H9 (cell line): Measurements from ENCODE around the gene DMBT1. TPM values are rescaled to one million over a fixed set of nuclear protein-coding genes. Genes with fewer than 3 reads are reported as not detected.

Experiments used
- DNase-seq: peaks from one replicate; pipeline ENCODE4 v3.0.0-alpha.2; 2017
- H2AFZ ChIP-seq: one replicate; pipeline ENCODE4 v1.6.1; 2013; ENCODE audit warnings: mild to moderate bottlenecking, low read length, control low read depth, moderate library complexity
- H2AK5ac ChIP-seq: 2 replicates; pipeline ENCODE4 v1.6.1; 2013; ENCODE audit warnings: low read length, control low read depth, mixed read lengths; ENCODE audit not compliant: insufficient read length
- H2BK120ac ChIP-seq: one replicate; pipeline ENCODE4 v1.6.1; 2013; ENCODE audit warnings: low read depth, mild to moderate bottlenecking, low read length, control low read depth, inconsistent platforms; ENCODE audit not compliant: poor library complexity, severe bottlenecking
- H2BK12ac ChIP-seq: 2 replicates; pipeline ENCODE4 v1.6.1; 2013; ENCODE audit warnings: low read length, control low read depth, mixed read lengths, low read depth; ENCODE audit not compliant: insufficient read length
- H2BK15ac ChIP-seq: 2 replicates; pipeline ENCODE4 v1.6.1; 2013; ENCODE audit warnings: low read depth, low read length, control low read depth
- H2BK20ac ChIP-seq: one replicate; pipeline ENCODE4 v1.6.1; 2013; ENCODE audit warnings: low read depth, mild to moderate bottlenecking, low read length, control low read depth, inconsistent platforms; ENCODE audit not compliant: poor library complexity, severe bottlenecking
- H2BK5ac ChIP-seq: 2 replicates; pipeline ENCODE4 v1.6.1; 2013; ENCODE audit warnings: low read length, control low read depth, mixed read lengths; ENCODE audit not compliant: insufficient read length
- H3K14ac ChIP-seq: 2 replicates; pipeline ENCODE4 v1.6.1; 2013; ENCODE audit warnings: low read length, control low read depth; ENCODE audit not compliant: insufficient read depth
- H3K18ac ChIP-seq: 2 replicates; pipeline ENCODE4 v1.6.1; 2013; ENCODE audit warnings: low read depth, mild to moderate bottlenecking, mixed read lengths, low read length, control low read depth; ENCODE audit not compliant: insufficient read length
- H3K23ac ChIP-seq: 2 replicates; pipeline ENCODE4 v1.6.1; 2013; ENCODE audit warnings: low read length, control low read depth, mixed read lengths, low read depth; ENCODE audit not compliant: insufficient read length
- H3K23me2 ChIP-seq: 2 replicates; pipeline ENCODE4 v1.6.1; 2013; ENCODE audit warnings: low read depth, mild to moderate bottlenecking, mixed read lengths, low read length, control low read depth; ENCODE audit not compliant: insufficient read length, poor library complexity, severe bottlenecking
- H3K27ac ChIP-seq: 2 replicates; pipeline ENCODE4 v1.5.1; 2013; ENCODE audit warnings: low read length, control low read depth, mixed read lengths, low read depth; ENCODE audit not compliant: insufficient read length
- H3K27me3 ChIP-seq: 2 replicates; pipeline ENCODE4 v1.6.1; 2013; ENCODE audit warnings: low read length, control low read depth, inconsistent platforms; ENCODE audit not compliant: insufficient read depth
- H3K4ac ChIP-seq: 2 replicates; pipeline ENCODE4 v1.6.1; 2013; ENCODE audit warnings: low read depth, mild to moderate bottlenecking, control low read depth, inconsistent platforms, low read length, moderate library complexity
- H3K4me1 ChIP-seq: 2 replicates; pipeline ENCODE4 v1.6.1; 2013; ENCODE audit warnings: low read length, control low read depth, inconsistent platforms; ENCODE audit not compliant: insufficient read depth
- H3K4me2 ChIP-seq: 2 replicates; pipeline ENCODE4 v1.6.1; 2013; ENCODE audit warnings: low read length, control low read depth, mixed read lengths; ENCODE audit not compliant: insufficient read length, insufficient read depth
- H3K56ac ChIP-seq: 2 replicates; pipeline ENCODE4 v1.6.1; 2013; ENCODE audit warnings: low read depth, mild to moderate bottlenecking, mixed read lengths, low read length, control low read depth; ENCODE audit not compliant: insufficient read length
- H3K79me1 ChIP-seq: 2 replicates; pipeline ENCODE4 v1.6.1; 2013; ENCODE audit warnings: low read depth, mild to moderate bottlenecking, moderate library complexity, low read length, control low read depth, inconsistent platforms; ENCODE audit not compliant: insufficient read depth, poor library complexity, severe bottlenecking
- H3K79me2 ChIP-seq: 2 replicates; pipeline ENCODE4 v1.6.1; 2013; ENCODE audit warnings: low read length, control low read depth, inconsistent platforms; ENCODE audit not compliant: insufficient read depth
- H3K9ac ChIP-seq: 2 replicates; pipeline ENCODE4 v1.6.1; 2013; ENCODE audit warnings: low read length, control low read depth, mixed read lengths; ENCODE audit not compliant: insufficient read length; ENCODE audit errors: extremely low read depth
- H3K9me3 ChIP-seq: one replicate; pipeline ENCODE4 v1.6.1; 2013; ENCODE audit warnings: low read depth, low read length, inconsistent platforms; ENCODE audit not compliant: control insufficient read depth
- H3T11ph ChIP-seq: one replicate; pipeline ENCODE4 v1.6.1; 2013; ENCODE audit warnings: mild to moderate bottlenecking, low read length, control low read depth, inconsistent platforms
- H4K20me1 ChIP-seq: one replicate; pipeline ENCODE4 v1.6.1; 2013; ENCODE audit not compliant: control insufficient read depth, insufficient read length, insufficient read depth
- H4K5ac ChIP-seq: 2 replicates; pipeline ENCODE4 v1.6.1; 2013; ENCODE audit warnings: low read depth, mild to moderate bottlenecking, mixed read lengths, low read length, control low read depth; ENCODE audit not compliant: insufficient read length
- H4K8ac ChIP-seq: replicated peaks from 2 replicates; pipeline ENCODE4 v1.6.1; 2013; ENCODE audit warnings: low read length, control low read depth, mixed read lengths, low read depth; ENCODE audit not compliant: insufficient read length
- H4K91ac ChIP-seq: 2 replicates; pipeline ENCODE4 v1.6.1; 2013; ENCODE audit warnings: low read depth, mild to moderate bottlenecking, moderate library complexity, mixed read lengths, low read length, control low read depth; ENCODE audit not compliant: insufficient read length
- H3K27ac Mint-ChIP-seq, 3 experiments: 2 replicates in 2 of 3; 3 replicates in 1 of 3; pipeline ENCODE4 v1.8.0; 2020 to 2021; ENCODE audit warnings: mixed read lengths in 3 of 3, mild to moderate bottlenecking in 1 of 3, moderate library complexity in 1 of 3
- H3K27me3 Mint-ChIP-seq: 2 replicates; pipeline ENCODE4 v1.8.0; 2021; ENCODE audit warnings: low read depth, mild to moderate bottlenecking, moderate library complexity, mixed read lengths
- H3K36me3 Mint-ChIP-seq, 3 experiments: 2 replicates in 2 of 3; 3 replicates in 1 of 3; pipeline ENCODE4 v1.8.0; 2020 to 2021; ENCODE audit warnings: low read depth in 3 of 3, mixed read lengths in 3 of 3; ENCODE audit not compliant: insufficient read depth in 1 of 3
- H3K4me1 Mint-ChIP-seq, 2 experiments: 2 replicates each; pipeline ENCODE4 v1.8.0; 2020; ENCODE audit warnings: mixed read lengths in 2 of 2
- H3K4me3 Mint-ChIP-seq, 2 experiments: 2 replicates in 1 of 2; 3 replicates in 1 of 2; pipeline ENCODE4 v1.8.0; 2020 to 2021; ENCODE audit warnings: mild to moderate bottlenecking in 2 of 2, mixed read lengths in 2 of 2, moderate library complexity in 1 of 2
- H3K9me3 Mint-ChIP-seq, 2 experiments: 2 replicates in 1 of 2; 3 replicates in 1 of 2; pipeline ENCODE4 v1.8.0; 2020; ENCODE audit warnings: mild to moderate bottlenecking in 2 of 2, mixed read lengths in 2 of 2, moderate library complexity in 1 of 2
- WGBS: extraction: QIAGEN DNeasy Blood & Tissue Kit; methylation state at CpG from one replicate; pipeline ENCODE4 v1.1.7; 2013; ENCODE audit warnings: missing lambda C conversion rate, low lambda C conversion rate, mixed read lengths; ENCODE audit not compliant: insufficient read length; ENCODE audit errors: extremely low coverage; 5-methylcytosine and 5-hydroxymethylcytosine counted together
- total RNA-seq: library from RNA; stranded (reverse); gene quantifications from 2 replicates; pipeline ENCODE4 v1.2.1, GENCODE V29; 2021
- TF ChIP-seq, protein P1 (sequence below): fragments of 200-600 bp; sonication (generic); conservative IDR thresholded peaks from 3 replicates; pipeline ENCODE4 v1.8.0; 2021; ENCODE audit warnings: antibody characterized with exemption, mild to moderate bottlenecking

DMBT1 gene
- total RNA-seq, 1 experiment from 2014 or later: 0.04 TPM

DNA sequence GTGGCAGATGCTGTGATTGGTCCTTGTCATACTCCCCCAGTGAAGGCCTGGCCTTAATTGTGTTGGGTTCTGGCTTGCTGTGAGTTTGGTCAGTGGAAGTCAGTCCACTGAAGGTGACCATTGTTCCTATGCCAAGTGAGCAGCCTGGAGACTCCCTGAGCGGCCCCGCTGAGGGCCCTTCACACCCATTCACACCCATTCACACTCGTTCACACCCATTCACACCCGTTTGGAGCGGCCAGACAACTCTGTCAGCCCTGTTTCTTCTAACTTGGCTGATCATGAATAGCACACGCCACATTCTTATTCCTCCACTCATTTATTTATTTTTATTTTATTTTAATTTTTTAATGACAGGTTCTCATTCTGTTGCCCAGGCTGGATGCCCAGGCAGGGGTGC is 77.6 kb downstream of the DMBT1 start:
- Histone ChIP-seq H3K27me3 (no peaks in the 10 kb centered on the region), H3K9ac (no peak overlapping the region), H3K79me1 (no peaks in the 10 kb centered on the region), H3T11ph (no peak overlapping the region), H2BK20ac (no peak overlapping the region), H3K23me2 (no peaks in the 10 kb centered on the region), H2AK5ac (no peak overlapping the region), H4K8ac (no peak overlapping the region), H3K14ac (no peak overlapping the region), H3K27ac (no peak overlapping the region), H4K20me1 (no peaks in the 10 kb centered on the region), H3K4me1 (no peaks in the 10 kb centered on the region), H2AFZ (no peak overlapping the region), H3K18ac (no peak overlapping the region), H4K91ac (no peak overlapping the region), H3K79me2 (no peaks in the 10 kb centered on the region), H2BK120ac (no peak overlapping the region), H3K4ac (no peak overlapping the region), H3K9me3 (no peaks in the 10 kb centered on the region), H4K5ac (no peak overlapping the region), H3K23ac (no peak overlapping the region), H2BK15ac (no peak overlapping the region), H2BK5ac (no peak overlapping the region), H3K56ac (no peak overlapping the region), H3K4me2 (no peak overlapping the region), H2BK12ac (no peak overlapping the region)
- Mint-ChIP-seq H3K4me3 (no peak overlapping the region), H3K36me3 (no peaks in the 10 kb centered on the region), H3K27me3 (peaks cover 2% of the 10 kb centered on the region), H3K9me3 (no peaks in the 10 kb centered on the region), H3K4me1 (peaks cover 0 to 7% of the 10 kb centered on the region in 2 experiments; a peak in 2 of 4 replicates), H3K27ac (no peak overlapping the region; a peak in 1 of 7 replicates)
- no CpG with 5 or more reads among the region's 6 CpGs for WGBS
- no peak for DNase-seq
- TF ChIP-seq, protein P1, sequence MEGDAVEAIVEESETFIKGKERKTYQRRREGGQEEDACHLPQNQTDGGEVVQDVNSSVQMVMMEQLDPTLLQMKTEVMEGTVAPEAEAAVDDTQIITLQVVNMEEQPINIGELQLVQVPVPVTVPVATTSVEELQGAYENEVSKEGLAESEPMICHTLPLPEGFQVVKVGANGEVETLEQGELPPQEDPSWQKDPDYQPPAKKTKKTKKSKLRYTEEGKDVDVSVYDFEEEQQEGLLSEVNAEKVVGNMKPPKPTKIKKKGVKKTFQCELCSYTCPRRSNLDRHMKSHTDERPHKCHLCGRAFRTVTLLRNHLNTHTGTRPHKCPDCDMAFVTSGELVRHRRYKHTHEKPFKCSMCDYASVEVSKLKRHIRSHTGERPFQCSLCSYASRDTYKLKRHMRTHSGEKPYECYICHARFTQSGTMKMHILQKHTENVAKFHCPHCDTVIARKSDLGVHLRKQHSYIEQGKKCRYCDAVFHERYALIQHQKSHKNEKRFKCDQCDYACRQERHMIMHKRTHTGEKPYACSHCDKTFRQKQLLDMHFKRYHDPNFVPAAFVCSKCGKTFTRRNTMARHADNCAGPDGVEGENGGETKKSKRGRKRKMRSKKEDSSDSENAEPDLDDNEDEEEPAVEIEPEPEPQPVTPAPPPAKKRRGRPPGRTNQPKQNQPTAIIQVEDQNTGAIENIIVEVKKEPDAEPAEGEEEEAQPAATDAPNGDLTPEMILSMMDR: no peak
